Body of pancreas (tissue), 4 donors: ENCODE data around the gene DOCK9. TPM values are rescaled to one million over a fixed set of nuclear protein-coding genes. Genes with fewer than 3 reads are reported as not detected.

Experiments
- ATAC-seq: fragments of 150-250 bp; one replicate; pipeline ENCODE4 v1.9.1; 2016
- DNase-seq, 4 donors: peaks; one replicate each; pipeline ENCODE4 v3.0.0-alpha.2; 2019
- H3K27ac ChIP-seq, 4 donors: fragments of 200-600 bp; sonication (generic); 1 replicate in 3 of 4; 2 replicates in 1 of 4; pipeline versions ENCODE4 v1.5.1 to v1.6.1; 2016 to 2019; ENCODE audit warnings: mild to moderate bottlenecking in 1 of 4, mixed read lengths in 1 of 4, moderate library complexity in 1 of 4
- H3K27me3 ChIP-seq, 2 donors: fragments of 200-600 bp; sonication (generic); one replicate each; pipeline ENCODE4 v1.6.0; 2016; ENCODE audit warnings: mild to moderate bottlenecking in 1 of 2
- H3K36me3 ChIP-seq, 2 donors: fragments of 200-600 bp; sonication (generic); replicated peaks in 1 of 2; 2 replicates each; pipeline ENCODE4 v1.5.1; 2016; ENCODE audit warnings: low read depth in 2 of 2; ENCODE audit not compliant: insufficient read depth in 1 of 2
- H3K4me1 ChIP-seq: fragments of 200-600 bp; sonication (generic); one replicate; pipeline ENCODE4 v1.6.0; 2016
- H3K4me3 ChIP-seq, 2 donors: fragments of 200-600 bp; sonication (generic); 1 replicate in 1 of 2; 2 replicates in 1 of 2; pipeline ENCODE4 v1.5.1; 2016 to 2019
- H3K9me3 ChIP-seq, 3 donors: fragments of 200-600 bp; sonication (generic); 1 replicate in 2 of 3; 2 replicates in 1 of 3; pipeline ENCODE4 v1.5.1; 2016
- POLR2A ChIP-seq, 3 donors: fragments of 450-650 bp; IDR thresholded peaks; one replicate each; pipeline ENCODE4 v1.6.1; 2016; ENCODE audit warnings: antibody characterized with exemption in 3 of 3, mild to moderate bottlenecking in 2 of 3
- WGBS, 2 donors: methylation state at CpG; one replicate each; pipeline ENCODE4 v1.1.5; 2017; 5-methylcytosine and 5-hydroxymethylcytosine counted together
- intact Hi-C: fragments of 100-400 bp; cut with DNase I; formaldehyde crosslinking; loops from one replicate; pipeline ENCODE4 v1.15.1; 2023
- total RNA-seq, 2 donors: library from RNA; depleted of rRNA; stranded (reverse); fragments of >200 nt; gene quantifications; one replicate each; pipeline ENCODE4 v1.1.0, GENCODE V29; 2016
- TF ChIP-seq, protein P1 (sequence below), 7 experiments: fragments of 450-650 bp in 4 of 7; fragments of 200-600 bp in 3 of 7; sonication (generic) in 3 of 7; IDR thresholded peaks; one replicate each; pipeline ENCODE4 v1.5.1; 2016 to 2019; ENCODE audit warnings: antibody characterized with exemption in 7 of 7

Gene DOCK9
- total RNA-seq, 2 donors from 2014 or later = 35.3 to 73.5 TPM

- TF ChIP-seq, protein P1, sequence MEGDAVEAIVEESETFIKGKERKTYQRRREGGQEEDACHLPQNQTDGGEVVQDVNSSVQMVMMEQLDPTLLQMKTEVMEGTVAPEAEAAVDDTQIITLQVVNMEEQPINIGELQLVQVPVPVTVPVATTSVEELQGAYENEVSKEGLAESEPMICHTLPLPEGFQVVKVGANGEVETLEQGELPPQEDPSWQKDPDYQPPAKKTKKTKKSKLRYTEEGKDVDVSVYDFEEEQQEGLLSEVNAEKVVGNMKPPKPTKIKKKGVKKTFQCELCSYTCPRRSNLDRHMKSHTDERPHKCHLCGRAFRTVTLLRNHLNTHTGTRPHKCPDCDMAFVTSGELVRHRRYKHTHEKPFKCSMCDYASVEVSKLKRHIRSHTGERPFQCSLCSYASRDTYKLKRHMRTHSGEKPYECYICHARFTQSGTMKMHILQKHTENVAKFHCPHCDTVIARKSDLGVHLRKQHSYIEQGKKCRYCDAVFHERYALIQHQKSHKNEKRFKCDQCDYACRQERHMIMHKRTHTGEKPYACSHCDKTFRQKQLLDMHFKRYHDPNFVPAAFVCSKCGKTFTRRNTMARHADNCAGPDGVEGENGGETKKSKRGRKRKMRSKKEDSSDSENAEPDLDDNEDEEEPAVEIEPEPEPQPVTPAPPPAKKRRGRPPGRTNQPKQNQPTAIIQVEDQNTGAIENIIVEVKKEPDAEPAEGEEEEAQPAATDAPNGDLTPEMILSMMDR (IDR thresholded peaks at IDR 0.05) = no peak
- TF ChIP-seq POLR2A (IDR thresholded peaks at IDR 0.05) = no peak
- Histone ChIP-seq H3K27ac (no peak overlapping the region), H3K4me1 (no peaks in the 10 kb centered on the region), H3K27me3 (no peaks in the 10 kb centered on the region), H3K36me3 (no peaks in the 10 kb centered on the region), H3K9me3 (no peaks in the 10 kb centered on the region), H3K4me3 (no peak overlapping the region)
- ATAC-seq (no peak), DNase-seq (no peak)
- intact Hi-C loops = no loop called here
- WGBS, 2 donors = 59 to 88% methylated on average over 2 of the region's 2 CpGs
Measured at GRCh38 chr13:98780451-98780850, 197.4 kb downstream of the DOCK9 start.

- Histone ChIP-seq H3K27me3 (no peaks in the 10 kb centered on the region), H3K4me1 (no peaks in the 10 kb centered on the region), H3K9me3 (no peaks in the 10 kb centered on the region), H3K36me3 (no peaks in the 10 kb centered on the region), H3K27ac (no peak overlapping the region), H3K4me3 (no peak overlapping the region)
- intact Hi-C loops = no loop called here
- no peak for TF ChIP-seq POLR2A (IDR thresholded peaks at IDR 0.05)
- TF ChIP-seq, protein P1 (IDR thresholded peaks at IDR 0.05) = no peak
- no peak for ATAC-seq
- no peak for DNase-seq
- 71 to 91% methylated on average over 1 of the region's 1 CpG for WGBS, 2 donors
Measured at GRCh38 chr13:98779695-98780094, 198.2 kb downstream of the DOCK9 start.

DNA sequence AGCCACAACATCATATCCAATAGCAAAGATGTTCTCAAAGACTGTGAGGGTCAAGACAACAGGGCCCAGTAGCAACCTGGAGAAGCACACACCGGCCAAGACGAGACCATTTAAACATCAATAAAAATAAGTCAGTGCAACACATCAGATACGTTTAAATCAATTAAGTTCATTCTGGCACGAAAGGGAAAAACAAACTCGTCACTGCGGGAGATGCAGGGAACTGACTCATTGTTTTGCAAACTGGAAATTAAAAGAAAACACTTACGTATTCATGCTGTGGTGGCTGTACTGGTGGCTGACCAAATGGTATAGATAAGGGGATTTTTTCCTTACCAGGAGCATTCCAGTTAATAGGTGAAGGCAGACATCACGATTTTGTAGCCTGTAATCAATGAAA lies 199.1 kb downstream of the DOCK9 start:
- 71 to 73% methylated on average over 8 of the region's 8 CpGs for WGBS, 2 donors
- Histone ChIP-seq H3K36me3 (no peaks in the 10 kb centered on the region), H3K4me1 (no peaks in the 10 kb centered on the region), H3K9me3 (no peaks in the 10 kb centered on the region), H3K27ac (no peak overlapping the region), H3K27me3 (no peaks in the 10 kb centered on the region), H3K4me3 (no peak overlapping the region)
- no peak for TF ChIP-seq POLR2A (IDR thresholded peaks at IDR 0.05)
- TF ChIP-seq, protein P1 (IDR thresholded peaks at IDR 0.05) = no peak
- intact Hi-C loops = no loop called here
- no peak for ATAC-seq
- no peak for DNase-seq

DNA sequence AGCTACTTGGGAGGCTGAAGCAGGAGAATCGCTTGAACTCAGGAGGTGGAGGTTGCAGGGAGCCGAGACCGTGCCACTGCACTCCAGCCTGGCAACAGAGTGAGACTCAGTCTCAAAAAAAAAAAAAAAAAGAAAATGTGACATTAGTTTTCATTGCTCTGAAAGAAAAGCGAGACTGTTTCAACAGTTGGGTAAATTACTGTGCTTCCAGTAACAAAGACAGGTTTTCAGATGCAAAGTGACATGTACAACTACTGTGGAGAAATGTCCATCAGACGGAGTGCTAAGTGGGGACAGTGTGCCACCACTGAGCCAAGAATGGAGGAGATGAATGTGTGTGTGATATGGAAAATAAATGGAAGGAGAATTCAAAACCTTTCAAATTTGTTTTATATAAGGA lies 201.2 kb downstream of the DOCK9 start:
- no peaks in the 10 kb centered on the region for H3K27me3 ChIP-seq
- H3K27ac ChIP-seq = no peak overlapping the region
- intact Hi-C loops = no loop called here
- ATAC-seq (no peak), DNase-seq (no peak)
- H3K4me1 ChIP-seq = peaks cover 11% of the 10 kb centered on the region
- H3K4me3 ChIP-seq = no peak overlapping the region
- H3K9me3 ChIP-seq = no peaks in the 10 kb centered on the region
- 75 to 87% methylated on average over 5 of the region's 5 CpGs for WGBS, 2 donors
- H3K36me3 ChIP-seq = no peaks in the 10 kb centered on the region
- TF ChIP-seq, protein P1 (IDR thresholded peaks at IDR 0.05) = no peak
- TF ChIP-seq POLR2A (IDR thresholded peaks at IDR 0.05) = no peak

- intact Hi-C loops = no loop called here
- no peak for DNase-seq
Measured at GRCh38 chr13:98775844-98776598, 201.8 kb downstream of the DOCK9 start.

More at GRCh38 chr13:98775844-98776598, 201.8 kb downstream of the DOCK9 start:
- H3K27ac ChIP-seq = no peak overlapping the region
- TF ChIP-seq, protein P1 (IDR thresholded peaks at IDR 0.05) = no peak
- no peak for TF ChIP-seq POLR2A (IDR thresholded peaks at IDR 0.05)
- 69 to 87% methylated on average over 14 to 21 of the region's 22 CpGs for WGBS, 2 donors
- H3K9me3 ChIP-seq = no peaks in the 10 kb centered on the region
- no peaks in the 10 kb centered on the region for H3K27me3 ChIP-seq
- H3K4me1 ChIP-seq = peaks cover 15% of the 10 kb centered on the region
- H3K36me3 ChIP-seq = no peaks in the 10 kb centered on the region
- no peak overlapping the region for H3K4me3 ChIP-seq
- ATAC-seq = no peak
